Activated CD8-positive, alpha-beta memory T cell treated with anti-CD3 and anti-CD28 coated beads for 24 hours (primary cell): ENCODE results near the gene DNAJC21.
A peak's percentile ranks its signal among the peaks of the same experiment; 100 is the strongest.

Source experiments
- DNase-seq: peaks from one replicate; pipeline ENCODE4 v3.0.0-alpha.2; 2020

Gene DNAJC21

DNA sequence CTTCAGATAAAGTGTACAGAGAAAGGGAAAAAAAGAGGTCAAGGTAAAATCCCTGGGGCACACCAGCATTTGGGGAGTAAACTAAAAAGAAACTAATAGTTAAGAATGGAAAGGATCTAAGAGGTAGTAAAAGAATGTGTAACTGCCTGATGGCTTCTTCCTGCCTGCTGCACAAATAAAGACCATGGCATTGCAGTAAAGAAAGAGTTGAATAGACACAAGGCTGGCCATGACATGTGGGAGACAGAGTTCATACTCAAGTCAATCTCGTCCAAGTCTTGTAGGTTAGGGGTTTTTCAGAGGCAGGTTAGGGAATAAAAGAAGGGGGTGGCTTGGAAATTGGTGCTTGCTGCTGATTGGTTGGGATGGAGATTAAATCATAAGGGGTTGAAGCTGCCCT is 57.6 kb downstream of the DNAJC21 start:
- DNase-seq: no peak

DNA sequence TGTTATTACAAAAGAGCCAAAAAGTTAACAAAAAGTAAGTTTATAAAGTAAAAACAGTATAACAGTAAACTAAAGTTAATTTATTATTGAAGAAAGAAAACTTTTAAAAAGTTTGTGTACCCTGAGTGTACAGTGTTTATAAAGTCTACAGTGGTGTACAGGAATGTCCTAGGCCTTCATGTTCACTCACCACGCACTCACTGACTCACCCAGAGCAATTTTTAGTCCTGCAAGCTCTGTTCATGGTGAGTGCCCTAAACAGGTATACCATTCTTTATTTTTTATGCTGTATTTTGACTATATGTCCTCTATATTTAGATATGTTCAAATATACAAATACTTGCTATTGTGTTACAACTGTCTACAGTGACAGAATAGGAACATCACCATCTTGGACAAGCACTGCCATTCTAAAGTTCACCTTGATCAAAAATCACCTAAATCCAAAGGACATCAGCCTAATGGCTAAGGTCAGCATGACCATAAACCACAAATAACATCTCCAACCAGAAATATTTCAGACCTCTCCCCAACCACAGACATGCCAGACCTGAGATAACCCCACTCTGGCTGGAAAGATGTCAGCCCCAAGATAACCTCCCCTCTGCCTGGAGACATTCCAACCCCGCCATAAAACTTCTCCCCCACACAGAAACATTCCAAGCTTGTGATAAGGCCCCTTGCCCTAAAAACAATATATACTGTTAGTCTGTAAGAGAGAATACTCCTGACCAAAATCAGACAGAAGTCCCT is 62.3 kb downstream of the DNAJC21 start:
- DNase-seq: no peak

GRCh38 chr5:34993951-34994350 is 64.6 kb downstream of the DNAJC21 start:
- no peak for DNase-seq

DNA sequence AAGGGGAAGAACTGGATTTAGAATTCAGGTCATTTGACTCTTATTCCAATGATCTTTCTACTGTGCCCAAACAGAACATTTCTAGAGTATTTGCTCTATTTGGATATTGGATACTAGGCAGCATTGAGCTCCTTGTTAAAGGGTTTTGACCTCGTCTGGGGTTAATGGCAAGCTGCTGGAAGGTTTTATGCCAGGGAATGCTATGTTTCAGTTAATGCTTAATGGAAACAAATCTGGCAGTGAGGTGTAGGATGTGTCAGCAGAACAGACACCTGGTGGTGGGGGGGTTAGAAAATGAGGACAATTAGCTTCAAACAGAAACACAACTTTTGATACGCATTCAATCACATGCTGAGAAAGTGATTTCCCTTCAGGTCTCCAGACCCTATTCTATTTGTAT is 66.9 kb downstream of the DNAJC21 start:
- no peak for DNase-seq

DNA sequence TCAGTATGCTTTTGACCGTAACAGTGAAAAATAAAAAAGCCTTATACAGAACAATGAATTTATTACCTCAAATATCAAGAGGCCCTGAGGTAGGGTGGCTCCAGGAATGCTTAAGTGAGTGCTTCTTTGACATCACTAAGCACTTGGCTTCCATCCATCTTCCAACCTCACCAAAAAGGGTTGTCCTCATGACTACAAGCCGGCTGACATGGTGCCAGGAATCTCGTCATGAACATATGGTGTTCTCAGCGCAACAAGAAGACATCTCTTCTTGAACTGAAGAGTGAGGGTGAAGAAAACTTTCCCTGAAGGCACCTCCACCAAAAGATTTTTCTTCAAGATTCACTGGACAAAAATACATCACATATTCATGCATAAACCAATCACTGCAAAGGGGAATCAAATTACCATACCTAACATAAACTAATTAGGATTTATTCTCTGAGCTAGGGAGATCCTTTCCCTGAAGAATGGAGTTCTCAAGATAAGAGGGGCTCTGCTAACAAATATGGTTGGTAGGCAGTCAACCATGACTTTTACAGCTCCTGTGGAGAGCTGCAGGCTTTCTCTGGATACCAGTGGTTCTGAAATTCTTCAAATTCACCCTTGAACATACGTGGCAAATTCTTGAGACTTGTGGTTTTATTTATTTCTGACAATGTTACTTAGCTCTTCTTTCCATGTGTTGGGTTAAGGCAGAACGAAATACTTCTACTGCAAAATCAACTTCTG is 68.9 kb downstream of the DNAJC21 start:
- DNase-seq: no peak

DNA sequence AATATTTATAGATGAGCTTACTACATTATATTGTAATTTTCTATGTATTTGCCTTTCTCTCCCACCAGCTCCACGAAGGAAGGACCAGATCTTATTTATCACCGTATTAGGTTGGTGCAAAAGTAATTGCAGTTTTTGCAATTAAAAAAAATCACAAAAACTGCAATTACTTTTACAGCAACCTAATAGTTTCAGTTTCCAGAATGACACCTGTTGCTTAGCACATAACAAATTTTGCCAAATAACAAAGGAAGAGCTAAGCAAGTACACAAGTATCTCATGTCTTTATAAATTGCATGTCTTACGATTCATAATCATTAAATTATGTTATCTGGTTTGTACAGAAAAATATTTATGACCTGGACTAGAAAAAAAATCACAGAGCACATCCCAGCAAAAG is 72.5 kb downstream of the DNAJC21 start:
- DNase-seq: no peak

GRCh38 chr5:35002459-35002858 is 73.1 kb downstream of the DNAJC21 start:
- DNase-seq: no peak

DNA sequence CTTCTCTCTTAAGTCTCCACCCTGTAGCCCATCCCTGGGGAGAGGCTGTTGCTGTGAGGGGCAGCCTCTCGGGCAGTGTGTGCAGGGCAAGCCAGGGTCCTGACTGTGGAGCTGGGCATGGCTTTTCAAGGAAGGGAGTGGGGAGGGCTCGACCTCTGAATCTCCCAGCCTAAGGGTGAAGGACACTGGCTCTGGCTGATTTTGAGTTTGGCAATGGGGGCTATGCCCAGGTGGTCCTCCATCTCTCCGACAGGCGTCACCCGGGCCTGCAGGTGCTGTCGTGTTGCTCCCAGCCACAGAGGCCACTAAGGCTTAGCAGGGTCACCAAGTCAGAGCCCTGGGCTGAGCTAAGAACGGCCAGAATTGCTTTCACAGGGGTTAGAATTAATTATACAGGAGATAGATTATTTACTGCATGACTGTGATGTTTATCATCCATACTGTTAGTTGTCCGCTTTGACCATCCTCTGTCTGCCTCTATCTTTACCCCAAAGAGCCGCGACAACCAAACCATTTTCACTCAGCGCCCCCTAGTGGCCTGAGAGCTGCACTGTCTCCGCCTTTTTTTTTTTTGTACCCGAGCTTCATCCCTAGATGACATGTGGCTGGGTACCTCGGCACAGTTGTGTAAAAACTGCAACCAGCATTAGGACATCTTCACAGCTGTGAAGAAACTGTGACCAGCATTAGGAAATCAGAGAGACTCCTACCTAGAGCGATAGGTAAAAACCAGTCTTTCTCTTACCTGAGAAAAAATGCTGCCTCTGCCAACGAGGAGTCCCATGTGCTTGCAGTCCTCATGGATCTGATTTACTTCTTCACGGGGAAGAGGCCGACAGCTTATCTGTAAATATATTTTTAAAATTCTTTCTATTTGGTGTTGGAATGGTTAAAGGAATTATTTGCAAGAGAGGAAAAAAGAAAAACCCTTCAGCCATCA is 73.9 kb downstream of the DNAJC21 start:
- peak; percentile 82 for DNase-seq

DNA sequence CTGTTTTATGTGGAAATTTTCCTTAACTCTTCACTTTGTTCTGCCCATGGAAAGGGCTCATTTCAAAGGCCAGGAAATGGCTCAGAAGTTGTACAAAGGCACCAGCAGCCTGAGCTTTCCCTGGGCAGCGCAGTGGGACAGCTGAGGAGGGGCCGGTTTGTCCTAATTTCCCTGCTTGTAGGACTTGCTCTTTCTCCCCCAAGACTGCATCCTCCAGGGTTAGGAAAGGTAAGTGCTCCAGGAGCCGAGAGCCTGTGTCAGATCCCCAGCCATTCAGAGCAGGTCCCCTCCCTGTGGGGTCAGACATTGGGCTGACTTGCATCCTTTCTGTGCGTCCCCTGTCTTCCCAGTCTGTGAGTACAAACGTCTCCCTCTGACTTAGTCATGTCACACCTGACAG is 74.8 kb downstream of the DNAJC21 start:
- no peak for DNase-seq

DNA sequence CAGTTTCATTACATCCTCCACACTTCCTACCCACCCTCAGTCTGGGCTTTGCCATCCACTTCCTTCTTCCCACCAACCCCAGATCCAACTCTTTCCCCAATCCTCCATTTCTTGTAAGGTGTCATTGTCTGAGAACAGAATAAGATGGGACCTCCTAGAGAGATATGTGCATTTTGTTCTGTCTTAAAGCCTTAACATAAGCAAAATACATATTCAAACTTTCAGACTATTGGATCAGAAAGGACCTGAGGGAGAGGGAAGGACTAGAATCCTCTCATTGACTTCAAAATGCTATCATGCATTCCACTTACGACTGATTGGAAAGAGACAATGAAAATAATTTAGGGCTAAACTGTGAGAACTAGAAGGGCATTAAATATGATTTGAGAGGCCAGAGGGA is 75.4 kb downstream of the DNAJC21 start:
- no peak for DNase-seq
